HG03039 (cell line): Measurements from ENCODE around the gene HCN1.
"Not testable (repeated sequence)": the region's sequence is repeated elsewhere in the genome, so short reads cannot be mapped to it uniquely, and the experiment has no call there.

Source experiments
- ATAC-seq: cut with Tn5 transposase; IDR thresholded peaks from one replicate; pipeline ENCODE4 v1.9.1; 2021; ENCODE audit warnings: mild to moderate bottlenecking, moderate library complexity; ENCODE audit not compliant: unreplicated experiment

HCN1 gene

GRCh38 chr5:45622365-45622764 is 73.8 kb downstream of the HCN1 start:
- no peak for ATAC-seq

DNA sequence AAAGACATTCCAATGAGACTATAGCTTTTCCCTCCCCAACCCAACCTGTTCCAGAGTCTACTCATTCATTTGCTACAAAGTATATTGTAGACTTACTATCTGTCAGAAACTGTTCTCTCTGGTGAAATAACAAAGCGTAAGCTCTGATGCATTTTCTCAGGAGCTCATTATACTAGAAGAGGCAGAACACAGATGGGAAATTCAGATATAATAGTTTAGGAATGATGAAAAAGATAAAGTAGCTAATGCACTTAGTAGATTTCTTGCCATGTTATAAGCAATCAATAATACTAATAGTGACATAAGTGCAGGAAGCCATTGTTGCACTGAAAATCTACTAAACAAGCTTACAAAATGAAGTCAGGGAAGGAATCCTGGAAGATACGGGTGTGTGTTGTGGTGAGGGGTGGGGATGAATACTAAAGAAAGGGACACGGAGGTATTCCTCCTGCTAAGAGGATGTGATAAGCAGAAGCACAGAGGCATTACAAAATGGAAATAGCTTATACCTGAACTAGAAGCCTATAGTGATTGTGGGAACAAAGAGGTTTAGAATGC is 78.2 kb downstream of the HCN1 start:
- ATAC-seq: no peak

DNA sequence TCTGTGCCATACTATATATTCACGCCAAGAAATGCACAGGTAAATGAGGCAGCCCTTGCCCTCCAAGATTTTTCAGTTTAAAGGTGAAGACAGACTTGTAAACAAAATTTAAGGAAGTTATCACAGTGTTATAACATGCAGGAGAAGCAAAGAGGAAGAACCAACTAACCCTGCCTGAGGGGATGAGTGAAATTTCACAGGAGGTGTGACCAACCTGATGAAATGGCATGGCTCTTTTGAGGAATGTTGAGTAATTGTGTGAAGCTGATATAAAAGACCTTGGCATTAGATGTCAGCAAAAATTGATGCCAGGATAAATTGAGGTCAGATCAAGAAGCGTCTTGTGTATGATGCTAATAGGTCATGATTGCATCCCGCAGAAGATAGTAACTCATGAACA is 86.5 kb downstream of the HCN1 start:
- no peak for ATAC-seq

DNA sequence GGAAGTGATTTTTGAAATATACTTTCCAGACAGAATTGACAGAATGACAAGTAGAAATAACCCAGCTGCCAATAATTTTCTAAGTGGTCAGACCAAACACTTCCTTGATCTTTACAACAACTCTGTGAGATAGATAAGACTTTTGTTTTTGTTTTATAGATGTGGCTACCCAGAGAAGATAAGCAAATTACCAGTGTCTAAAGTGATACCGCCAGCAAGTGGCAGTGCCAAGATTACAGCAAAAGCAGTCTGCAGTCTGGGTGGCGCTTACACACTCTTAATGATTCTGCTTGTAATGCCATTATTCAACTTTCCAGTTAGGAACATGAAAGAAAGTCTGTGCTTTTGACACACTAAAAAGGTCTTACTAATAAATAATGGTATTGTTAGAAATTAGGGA is 92.1 kb downstream of the HCN1 start:
- ATAC-seq: no peak

GRCh38 chr5:45601424-45601823 is 94.8 kb downstream of the HCN1 start:
- no peak for ATAC-seq

DNA sequence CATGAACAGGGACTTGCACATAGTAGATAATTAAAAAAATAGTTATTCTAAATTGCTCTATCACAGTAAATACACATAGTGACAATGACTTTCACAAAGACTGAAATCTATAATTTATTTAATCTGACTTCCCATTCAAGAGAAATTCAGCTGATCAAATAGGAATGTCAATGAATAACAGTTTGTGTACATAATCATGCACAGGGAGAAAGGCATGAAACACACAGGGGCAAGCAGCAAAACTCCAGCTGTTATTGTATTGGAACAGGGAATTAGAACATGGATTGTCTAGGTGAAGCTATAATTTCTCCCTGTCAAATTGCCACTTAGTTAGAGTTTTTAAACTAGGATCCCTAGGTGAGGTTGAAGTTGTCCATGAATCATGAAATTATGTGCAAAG is 99.9 kb downstream of the HCN1 start:
- no peak for ATAC-seq

GRCh38 chr5:45586001-45586400 is 110.2 kb downstream of the HCN1 start:
- not testable (repeated sequence) for ATAC-seq

DNA sequence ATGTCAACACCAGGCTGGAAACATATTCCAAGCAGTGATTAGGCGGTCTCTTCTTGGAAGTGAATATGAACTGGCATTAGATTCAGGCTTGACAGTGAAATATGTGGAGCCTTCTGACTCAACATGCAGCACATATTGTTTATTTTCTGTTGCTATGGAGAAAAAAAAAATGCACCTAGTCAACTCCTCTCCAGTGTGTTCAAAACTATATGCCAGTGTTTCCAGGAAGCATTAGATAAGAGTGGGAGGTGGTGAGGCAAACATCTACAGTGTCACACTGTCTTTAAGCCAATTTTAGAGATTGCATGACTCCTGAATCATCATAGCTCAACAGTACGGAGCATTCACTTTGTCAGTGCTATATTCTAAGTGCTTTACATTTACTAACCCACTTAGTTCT is 117.9 kb downstream of the HCN1 start:
- ATAC-seq: no peak

GRCh38 chr5:45568813-45569212 is 127.4 kb downstream of the HCN1 start:
- no peak for ATAC-seq

DNA sequence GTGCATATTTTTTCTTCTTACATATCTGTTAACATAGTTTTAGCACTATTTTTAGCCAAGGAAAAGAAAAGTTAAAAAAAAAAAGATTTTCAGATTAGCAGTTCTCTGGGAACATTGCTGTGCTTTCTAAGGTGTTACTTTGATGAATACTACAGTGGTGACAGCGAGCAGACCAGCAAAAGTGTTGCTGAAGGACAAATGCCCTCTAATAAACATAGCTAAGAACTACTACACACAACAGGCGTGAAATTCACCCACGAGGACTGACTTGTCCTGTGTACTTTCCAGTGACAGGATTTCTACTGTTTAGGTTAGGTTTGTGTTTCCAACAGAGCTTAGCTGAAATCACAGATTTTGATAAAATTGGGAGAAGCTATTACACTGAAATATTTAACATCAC is 153.8 kb downstream of the HCN1 start:
- no peak for ATAC-seq

GRCh38 chr5:45533663-45534062 is 162.5 kb downstream of the HCN1 start:
- ATAC-seq: no peak

DNA sequence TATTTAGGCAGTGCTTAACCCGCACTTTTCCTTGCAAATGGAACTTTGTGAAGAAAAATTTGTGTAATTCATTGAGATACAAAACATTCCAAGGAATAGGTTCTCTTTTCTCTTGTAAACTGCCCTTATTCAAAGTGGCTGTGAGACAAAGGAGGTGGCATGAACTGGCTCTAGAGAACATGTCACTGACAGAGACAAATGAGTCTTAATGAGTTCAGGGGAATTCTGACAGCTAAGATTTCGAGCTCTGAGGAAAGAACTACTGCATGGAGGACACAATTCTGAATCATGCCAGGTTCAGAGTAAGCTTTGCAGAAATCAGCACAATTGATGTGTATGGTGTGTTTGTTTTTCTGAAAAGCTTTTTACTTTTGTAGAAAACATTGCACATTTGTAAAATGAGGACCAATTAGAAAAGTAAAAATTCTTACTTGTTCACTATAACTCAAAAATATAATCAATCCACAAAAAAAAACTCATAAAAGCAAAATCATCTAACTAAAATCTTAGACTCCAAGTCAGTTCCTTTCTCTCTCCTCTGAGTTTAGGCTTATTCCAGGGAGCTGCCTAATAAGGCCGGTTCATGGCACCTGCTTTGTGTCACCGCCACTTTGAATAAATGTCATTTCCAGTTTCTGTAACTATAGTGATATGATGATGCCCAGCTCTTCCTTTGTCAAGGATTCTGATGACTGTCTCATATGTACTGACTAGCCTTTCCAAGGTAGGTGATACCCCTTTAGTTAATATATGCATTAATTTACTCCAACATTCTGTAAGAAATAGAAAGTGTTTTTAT is 163.2 kb downstream of the HCN1 start:
- no peak for ATAC-seq

GRCh38 chr5:45521067-45521466 is 175.1 kb downstream of the HCN1 start:
- ATAC-seq: no peak

- ATAC-seq: no peak
These were observed 183.7 kb downstream of the HCN1 start for GRCh38 chr5:45512521-45512920.

DNA sequence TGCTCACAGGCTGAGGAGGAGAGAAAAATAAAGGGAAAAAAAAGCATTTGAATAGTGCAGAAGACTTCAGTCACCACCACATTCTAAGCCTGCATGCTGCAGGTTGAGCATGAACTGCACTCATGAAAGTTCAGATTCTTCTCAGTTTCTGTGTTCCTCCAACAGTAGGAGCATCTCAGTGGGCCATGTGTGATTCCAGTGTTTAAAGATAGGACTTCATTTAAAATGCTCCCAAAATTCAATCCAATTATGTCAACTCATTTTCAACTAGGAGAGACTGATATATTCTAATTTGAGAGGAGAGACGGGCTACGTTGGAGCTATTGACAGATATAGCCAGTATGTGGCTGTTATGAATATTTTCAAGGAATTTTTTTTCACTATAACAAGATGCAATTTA is 186.8 kb downstream of the HCN1 start:
- ATAC-seq: no peak

DNA sequence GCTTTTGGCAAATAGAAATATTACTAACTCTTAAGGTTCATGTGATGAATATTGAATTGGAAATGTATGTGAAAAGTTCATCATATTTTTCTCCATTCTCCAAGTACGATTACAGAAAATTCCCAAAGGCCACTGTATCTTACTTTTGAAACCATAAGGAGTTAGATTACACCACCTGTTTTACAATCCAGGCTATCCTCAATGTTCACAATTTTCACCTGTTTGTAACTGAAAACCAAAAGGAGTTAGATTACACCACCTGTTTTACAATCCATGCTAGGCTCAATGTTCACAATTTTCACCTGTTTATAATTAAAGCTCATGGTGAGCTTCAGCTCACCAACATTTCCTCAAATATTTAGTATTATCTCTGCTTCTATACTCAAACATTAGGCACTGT is 188.0 kb downstream of the HCN1 start:
- ATAC-seq: no peak

GRCh38 chr5:45507178-45507577 is 189.0 kb downstream of the HCN1 start:
- no peak for ATAC-seq

DNA sequence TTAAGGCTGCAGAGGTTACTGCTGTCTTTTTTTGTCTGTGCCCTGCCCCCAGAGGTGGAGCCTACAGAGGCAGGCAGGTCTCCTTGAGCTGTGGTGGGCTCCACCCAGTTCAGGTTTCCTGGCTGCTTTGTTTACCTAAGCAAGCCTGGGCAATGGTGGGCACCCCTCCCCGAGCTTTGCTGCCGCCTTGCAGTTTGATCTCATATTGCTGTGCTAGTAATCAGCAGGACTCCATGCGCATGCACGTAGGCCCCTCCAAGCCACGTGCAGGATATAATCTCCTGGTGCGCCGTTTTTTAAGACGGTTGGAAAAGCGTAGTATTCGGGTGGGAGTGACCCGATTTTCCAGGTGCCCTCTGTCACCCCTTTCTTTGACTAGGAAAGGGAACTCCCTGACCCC is 197.2 kb downstream of the HCN1 start:
- not testable (repeated sequence) for ATAC-seq

- no peak for ATAC-seq
These were observed 204.8 kb downstream of the HCN1 start for GRCh38 chr5:45491368-45491767.

DNA sequence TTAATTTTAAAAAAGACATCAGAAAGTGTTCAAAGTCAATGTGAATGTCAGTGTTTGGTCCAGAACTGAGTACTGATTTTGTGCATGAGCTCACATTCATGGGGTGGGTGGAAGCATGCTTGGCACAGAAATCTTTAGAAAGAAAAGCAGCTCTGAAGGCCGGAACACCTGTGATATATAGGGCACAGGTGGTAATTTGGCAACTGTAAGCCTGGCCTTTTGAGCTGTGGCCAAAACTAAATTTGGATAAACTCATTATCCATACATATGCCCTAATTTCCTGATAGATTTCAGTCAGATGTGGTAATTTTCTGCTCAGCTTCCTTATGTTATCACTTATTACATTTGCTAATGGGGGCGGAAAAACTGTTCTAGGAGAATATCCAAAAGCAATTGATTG is 211.4 kb downstream of the HCN1 start:
- no peak for ATAC-seq

GRCh38 chr5:45454114-45454513 is 242.1 kb downstream of the HCN1 start:
- ATAC-seq: peak; percentile 53

DNA sequence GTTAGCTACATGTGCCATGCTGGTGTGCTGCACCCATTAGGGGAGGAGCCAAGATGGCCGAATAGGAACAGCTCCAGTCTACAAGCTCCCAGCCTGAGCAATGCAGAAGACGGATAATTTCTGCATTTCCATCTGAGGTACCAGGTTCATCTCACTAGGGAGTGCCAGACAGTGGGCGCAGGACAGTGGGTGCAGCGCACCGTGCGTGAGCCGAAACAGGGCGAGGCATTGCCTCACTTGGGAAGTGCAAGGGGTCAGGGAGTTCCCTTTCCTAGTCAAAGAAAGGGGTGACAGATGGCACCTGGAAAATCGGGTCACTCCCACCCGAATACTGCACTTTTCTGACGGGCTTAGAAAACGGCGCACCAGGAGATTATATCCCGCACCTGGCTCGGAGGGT is 251.3 kb downstream of the HCN1 start:
- not testable (repeated sequence) for ATAC-seq

- no peak for ATAC-seq
These were observed 255.7 kb downstream of the HCN1 start for GRCh38 chr5:45440466-45440865.
